HCT116 (cell line): ENCODE measurements around the gene CNST. TPM values are rescaled to one million over a fixed set of nuclear protein-coding genes. Genes with fewer than 3 reads are reported as not detected.

ENCODE experiments used
- ATAC-seq: fragments of 200-7000 bp; cut with Tn5 transposase; 2 replicates; pipeline ENCODE4 v1.9.1; 2020; ENCODE audit warnings: mild to moderate bottlenecking, moderate library complexity
- BruUV-seq: library from RNA; stranded (reverse); fragments of 400-500 nt; replicated peaks from 2 replicates; lab custom pipeline; 2021; lab: Mats Ljungman, UMichigan
- CTCF ChIA-PET: fragments of 300-600 bp; sonication (Branson Sonifier 250); formaldehyde crosslinking; loops from one replicate; lab custom pipeline; 2021; ENCODE audit warnings: antibody characterized with exemption; lab: Charles Lee
- POLR2A ChIA-PET: fragments of 300-600, 350-600 bp; sonication (Branson Sonifier 250); formaldehyde crosslinking; loops from one replicate; lab custom pipeline; 2021; ENCODE audit warnings: antibody characterized with exemption; lab: Charles Lee
- RAD21 ChIA-PET, 2 experiments: fragments of 300-600 bp; sonication (Branson Sonifier 250); formaldehyde crosslinking; loops; one replicate each; lab custom pipeline; 2023; ENCODE audit warnings: low total read pairs in 2 of 2; ENCODE audit not compliant: uncharacterized antibody in 2 of 2, unreplicated experiment in 2 of 2, low non-redundant PET in 1 of 2; lab: Charles Lee
- DNase-seq: peaks from one replicate; pipeline ENCODE4 v3.0.0-alpha.2; 2010; ENCODE audit warnings: low read depth, low spot score
- H2AFZ ChIP-seq: fragments of 200-600 bp; shearing (Covaris generic), sonication (generic); 2 replicates; pipeline ENCODE4 v1.6.1; 2017; ENCODE audit warnings: low read depth, mixed run types, mixed read lengths, antibody characterized with exemption, low read length; ENCODE audit not compliant: poor library complexity, severe bottlenecking
- H3K27ac ChIP-seq: 2 replicates; pipeline ENCODE4 v1.5.1; 2012; ENCODE audit warnings: low read depth, low read length
- H3K27me3 ChIP-seq: fragments of 200-600 bp; sonication (generic); 2 replicates; pipeline ENCODE4 v1.6.1; 2016; ENCODE audit warnings: mixed run types, low read length, mixed read lengths; ENCODE audit not compliant: insufficient read depth
- H3K36me3 ChIP-seq, 2 experiments: fragments of 200-500 bp in 1 of 2; fragments of 200-600 bp in 1 of 2; sonication (Bioruptor generic) in 1 of 2; sonication (generic) in 1 of 2; 2 replicates each; pipeline versions ENCODE4 v1.5.1 to v1.6.1; 2014 to 2016; ENCODE audit warnings: low read length in 2 of 2, inconsistent platforms in 1 of 2, mixed read lengths in 1 of 2, mixed run types in 1 of 2; ENCODE audit not compliant: insufficient read depth in 2 of 2, control insufficient read depth in 1 of 2
- H3K4me1 ChIP-seq, 2 experiments: fragments of 200-600 bp in 1 of 2; sonication (generic) in 1 of 2; 2 replicates each; pipeline versions ENCODE4 v1.5.1 to v1.6.1; 2012 to 2017; ENCODE audit warnings: low read length in 2 of 2, inconsistent platforms in 1 of 2, mild to moderate bottlenecking in 1 of 2, mixed read lengths in 1 of 2, mixed run types in 1 of 2, moderate library complexity in 1 of 2; ENCODE audit not compliant: insufficient read depth in 2 of 2, control insufficient read depth in 1 of 2
- H3K4me2 ChIP-seq: fragments of 200-600 bp; sonication (generic); 2 replicates; pipeline ENCODE4 v1.6.1; 2017; ENCODE audit warnings: mixed run types, low read length, mixed read lengths
- H3K4me3 ChIP-seq, 2 experiments: fragments of 200-600 bp in 1 of 2; sonication (generic) in 1 of 2; replicated peaks in 1 of 2; 2 replicates each; pipeline ENCODE4 v1.5.1; 2011 to 2016; ENCODE audit warnings: low read length in 2 of 2, control low read depth in 1 of 2, low read depth in 1 of 2, mild to moderate bottlenecking in 1 of 2, mixed read lengths in 1 of 2, mixed run types in 1 of 2
- H3K79me2 ChIP-seq: fragments of 200-600 bp; sonication (generic); 2 replicates; pipeline ENCODE4 v1.6.1; 2017; ENCODE audit warnings: mild to moderate bottlenecking, mixed run types, low read length, moderate library complexity, mixed read lengths; ENCODE audit not compliant: insufficient read depth
- H3K9ac ChIP-seq: fragments of 200-600 bp; sonication (generic); 2 replicates; pipeline ENCODE4 v1.6.1; 2016; ENCODE audit warnings: low read length, mixed read lengths
- H3K9me2 ChIP-seq: fragments of 200-600 bp; sonication (generic), shearing (Covaris generic); 2 replicates; pipeline ENCODE4 v1.6.1; 2017; ENCODE audit warnings: mixed run types, mild to moderate bottlenecking, moderate library complexity; ENCODE audit not compliant: insufficient read depth
- H3K9me3 ChIP-seq, 2 experiments: fragments of 200-500 bp in 1 of 2; fragments of 200-600 bp in 1 of 2; sonication (Bioruptor generic) in 1 of 2; sonication (generic) in 1 of 2; 2 replicates each; pipeline ENCODE4 v1.6.1; 2014 to 2017; ENCODE audit warnings: low read length in 2 of 2, mixed read lengths in 2 of 2, inconsistent platforms in 1 of 2, low read depth in 1 of 2, mild to moderate bottlenecking in 1 of 2, mixed run types in 1 of 2, moderate library complexity in 1 of 2; ENCODE audit not compliant: control insufficient read depth in 1 of 2, insufficient read depth in 1 of 2
- H4K20me1 ChIP-seq: fragments of 200-600 bp; sonication (generic), shearing (Covaris generic); 2 replicates; pipeline ENCODE4 v1.6.1; 2017; ENCODE audit warnings: mixed run types, mild to moderate bottlenecking, moderate library complexity; ENCODE audit not compliant: insufficient read depth
- EGR1 ChIP-seq: IDR thresholded peaks from 2 replicates; pipeline ENCODE4 v1.6.1; 2012; ENCODE audit warnings: low read depth
- ELF1 ChIP-seq: IDR thresholded peaks from 2 replicates; pipeline ENCODE4 v1.6.1; 2012; ENCODE audit warnings: low read depth, borderline replicate concordance
- EZH2 ChIP-seq: fragments of 200-600 bp; sonication (generic); IDR thresholded peaks from 2 replicates; pipeline ENCODE4 v1.6.1; 2017; ENCODE audit warnings: antibody characterized with exemption, mixed run types
- FOSL1 ChIP-seq: IDR thresholded peaks from 2 replicates; pipeline ENCODE4 v1.6.1; 2012; ENCODE audit warnings: low read depth
- JUND ChIP-seq: IDR thresholded peaks from 2 replicates; pipeline ENCODE4 v1.6.1; 2012
- POLR2A ChIP-seq: IDR thresholded peaks from 2 replicates; pipeline ENCODE4 v1.7.0; 2011; ENCODE audit warnings: borderline replicate concordance; ENCODE audit not compliant: insufficient read depth, insufficient read length; ENCODE audit errors: extremely low read depth
- POLR2AphosphoS5 ChIP-seq: IDR thresholded peaks from 2 replicates; pipeline ENCODE4 v1.6.1; 2011; ENCODE audit warnings: mild to moderate bottlenecking, low read depth, low read length, moderate library complexity
- SIN3A ChIP-seq: IDR thresholded peaks from 2 replicates; pipeline ENCODE4 v1.6.1; 2012; ENCODE audit warnings: low read depth
- SP1 ChIP-seq: IDR thresholded peaks from 2 replicates; pipeline ENCODE4 v1.6.1; 2012; ENCODE audit warnings: low read depth
- SRF ChIP-seq: IDR thresholded peaks from 2 replicates; pipeline ENCODE4 v1.6.1; 2012; ENCODE audit warnings: low read depth
- TCF7L2 ChIP-seq: IDR thresholded peaks from 2 replicates; pipeline ENCODE4 v1.7.0; 2011; ENCODE audit warnings: borderline replicate concordance, inconsistent platforms; ENCODE audit not compliant: insufficient read depth, insufficient read length; ENCODE audit errors: extremely low read depth
- ZFX ChIP-seq: fragments of 450-650 bp; IDR thresholded peaks from 2 replicates; pipeline ENCODE4 v1.6.1; 2017
- ZNF274 ChIP-seq: fragments of 200-500 bp; sonication (Bioruptor generic); IDR thresholded peaks from 2 replicates; pipeline ENCODE4 v1.6.1; 2014; ENCODE audit warnings: mild to moderate bottlenecking, low read depth, low read length, inconsistent platforms
- intact Hi-C: fragments of 100-400 bp; cut with micrococcal nuclease; formaldehyde crosslinking; loops from 2 replicates; pipeline ENCODE4 v1.10.0; 2022
- total RNA-seq: library from RNA; stranded (reverse); gene quantifications from one replicate; pipeline ENCODE4 v1.2.1, GENCODE V29; 2021; ENCODE audit not compliant: unreplicated experiment
- TF ChIP-seq, protein P1 (sequence below): IDR thresholded peaks from 2 replicates; pipeline ENCODE4 v1.6.1; 2012; ENCODE audit warnings: low read depth
- TF ChIP-seq, protein P2 (sequence below): IDR thresholded peaks from 2 replicates; pipeline ENCODE4 v1.6.1; 2011; ENCODE audit warnings: mild to moderate bottlenecking, low read length, moderate library complexity; ENCODE audit not compliant: insufficient replicate concordance; ENCODE audit errors: extremely low read depth
- TF ChIP-seq, protein P3 (sequence below): IDR thresholded peaks from 2 replicates; pipeline ENCODE4 v1.6.1; 2012

CNST gene
- total RNA-seq, 1 experiment from 2014 or later = 13.5 TPM

DNA sequence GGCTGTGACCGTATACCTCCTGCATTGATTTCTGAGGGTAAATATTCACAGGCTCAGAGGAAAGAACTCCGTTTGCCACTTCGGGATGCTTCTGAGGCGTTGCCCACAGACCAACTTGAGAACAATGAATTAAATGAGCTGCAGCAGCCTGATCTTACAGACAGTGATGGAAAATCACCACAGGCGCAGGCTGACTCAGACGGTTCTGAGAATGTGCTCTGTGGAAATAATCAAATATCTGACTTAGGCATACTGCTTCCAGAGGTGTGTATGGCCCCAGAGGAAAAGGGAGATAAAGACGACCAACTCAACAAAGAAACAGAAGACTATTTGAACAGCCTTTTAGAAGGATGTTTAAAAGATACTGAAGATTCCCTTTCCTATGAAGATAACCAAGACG is 81.3 kb downstream of the CNST start:
- H3K9me3 ChIP-seq = no peaks in the 10 kb centered on the region
- H3K4me3 ChIP-seq = no peak overlapping the region
- no peak overlapping the region for H2AFZ ChIP-seq
- H3K27me3 ChIP-seq = no peaks in the 10 kb centered on the region
- H3K79me2 ChIP-seq = no peaks in the 10 kb centered on the region
- H3K36me3 ChIP-seq = peaks cover 3 to 8% of the 10 kb centered on the region in 2 experiments; a peak in 2 of 4 replicates
- RAD21 ChIA-PET = no interaction called here
- no peak overlapping the region for H3K27ac ChIP-seq
- H4K20me1 ChIP-seq = no peaks in the 10 kb centered on the region
- CTCF ChIA-PET = no interaction called here
- no peak overlapping the region for H3K9ac ChIP-seq
- H3K4me1 ChIP-seq = no peaks in the 10 kb centered on the region
- POLR2A ChIA-PET = no interaction called here
- no peak for DNase-seq
- BruUV-seq = no TSS peak
- intact Hi-C loops = no loop called here
- H3K9me2 ChIP-seq = no peaks in the 10 kb centered on the region
- TF ChIP-seq POLR2A = no peak
- no peak for ATAC-seq
- no peak overlapping the region for H3K4me2 ChIP-seq

DNA sequence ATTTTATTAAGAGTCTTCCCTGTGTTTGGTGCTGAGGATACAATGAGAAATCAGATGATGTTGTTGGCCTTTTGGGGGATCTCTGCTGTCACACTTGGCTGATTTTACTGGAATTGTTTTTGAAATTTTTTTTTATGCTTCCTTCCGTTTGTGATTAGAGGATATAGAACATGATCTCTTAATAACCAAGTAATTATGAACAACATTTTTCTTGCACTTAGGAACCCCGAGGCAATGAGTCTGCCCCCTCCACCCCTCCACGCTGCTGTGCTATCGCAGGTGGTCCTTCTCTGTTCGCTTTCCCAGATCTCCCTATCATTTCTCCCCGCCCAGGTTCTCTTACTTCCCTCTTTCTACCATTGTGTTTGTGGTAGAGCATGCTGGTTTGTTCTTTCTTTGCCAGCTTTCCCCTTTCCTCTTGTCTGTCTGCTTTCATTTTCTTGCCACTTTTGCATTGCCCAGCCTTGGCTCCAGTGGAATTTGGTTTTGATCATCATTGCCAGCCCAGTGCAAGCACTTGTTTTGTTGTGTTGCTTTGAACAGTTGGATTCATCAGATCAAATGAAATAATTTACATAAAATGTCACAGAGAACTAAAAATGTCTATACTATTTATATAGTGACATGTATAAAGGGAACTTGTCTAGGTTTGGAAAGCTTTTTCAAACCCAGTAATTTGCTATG is 84.9 kb downstream of the CNST start:
- H3K9me2 ChIP-seq = no peaks in the 10 kb centered on the region
- no peaks in the 10 kb centered on the region for H4K20me1 ChIP-seq
- H3K36me3 ChIP-seq = peaks cover 3 to 8% of the 10 kb centered on the region in 2 experiments; a peak in 2 of 4 replicates
- intact Hi-C loops = no loop called here
- ATAC-seq (no peak), DNase-seq (no peak)
- no peaks in the 10 kb centered on the region for H3K27me3 ChIP-seq
- no peak overlapping the region for H2AFZ ChIP-seq
- H3K27ac ChIP-seq = no peak overlapping the region
- ChIA-PET POLR2A (no interaction called here), RAD21 (no interaction called here), CTCF (no interaction called here)
- no peak overlapping the region for H3K4me2 ChIP-seq
- H3K9ac ChIP-seq = no peak overlapping the region
- no peak overlapping the region for H3K4me3 ChIP-seq
- H3K4me1 ChIP-seq = no peaks in the 10 kb centered on the region
- H3K9me3 ChIP-seq = no peaks in the 10 kb centered on the region
- H3K79me2 ChIP-seq = no peaks in the 10 kb centered on the region
- no TSS peak for BruUV-seq
- TF ChIP-seq POLR2AphosphoS5 (no peak), TCF7L2 (no peak), EZH2 (no peak), ELF1 (no peak), FOSL1 (no peak), SIN3A (no peak), SRF (no peak), POLR2A (no peak), ZFX (no peak), SP1 (no peak), EGR1 (no peak), JUND (no peak), ZNF274 (no peak)
- TF ChIP-seq, protein P1, sequence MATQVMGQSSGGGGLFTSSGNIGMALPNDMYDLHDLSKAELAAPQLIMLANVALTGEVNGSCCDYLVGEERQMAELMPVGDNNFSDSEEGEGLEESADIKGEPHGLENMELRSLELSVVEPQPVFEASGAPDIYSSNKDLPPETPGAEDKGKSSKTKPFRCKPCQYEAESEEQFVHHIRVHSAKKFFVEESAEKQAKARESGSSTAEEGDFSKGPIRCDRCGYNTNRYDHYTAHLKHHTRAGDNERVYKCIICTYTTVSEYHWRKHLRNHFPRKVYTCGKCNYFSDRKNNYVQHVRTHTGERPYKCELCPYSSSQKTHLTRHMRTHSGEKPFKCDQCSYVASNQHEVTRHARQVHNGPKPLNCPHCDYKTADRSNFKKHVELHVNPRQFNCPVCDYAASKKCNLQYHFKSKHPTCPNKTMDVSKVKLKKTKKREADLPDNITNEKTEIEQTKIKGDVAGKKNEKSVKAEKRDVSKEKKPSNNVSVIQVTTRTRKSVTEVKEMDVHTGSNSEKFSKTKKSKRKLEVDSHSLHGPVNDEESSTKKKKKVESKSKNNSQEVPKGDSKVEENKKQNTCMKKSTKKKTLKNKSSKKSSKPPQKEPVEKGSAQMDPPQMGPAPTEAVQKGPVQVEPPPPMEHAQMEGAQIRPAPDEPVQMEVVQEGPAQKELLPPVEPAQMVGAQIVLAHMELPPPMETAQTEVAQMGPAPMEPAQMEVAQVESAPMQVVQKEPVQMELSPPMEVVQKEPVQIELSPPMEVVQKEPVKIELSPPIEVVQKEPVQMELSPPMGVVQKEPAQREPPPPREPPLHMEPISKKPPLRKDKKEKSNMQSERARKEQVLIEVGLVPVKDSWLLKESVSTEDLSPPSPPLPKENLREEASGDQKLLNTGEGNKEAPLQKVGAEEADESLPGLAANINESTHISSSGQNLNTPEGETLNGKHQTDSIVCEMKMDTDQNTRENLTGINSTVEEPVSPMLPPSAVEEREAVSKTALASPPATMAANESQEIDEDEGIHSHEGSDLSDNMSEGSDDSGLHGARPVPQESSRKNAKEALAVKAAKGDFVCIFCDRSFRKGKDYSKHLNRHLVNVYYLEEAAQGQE = no peak
- TF ChIP-seq, protein P2, sequence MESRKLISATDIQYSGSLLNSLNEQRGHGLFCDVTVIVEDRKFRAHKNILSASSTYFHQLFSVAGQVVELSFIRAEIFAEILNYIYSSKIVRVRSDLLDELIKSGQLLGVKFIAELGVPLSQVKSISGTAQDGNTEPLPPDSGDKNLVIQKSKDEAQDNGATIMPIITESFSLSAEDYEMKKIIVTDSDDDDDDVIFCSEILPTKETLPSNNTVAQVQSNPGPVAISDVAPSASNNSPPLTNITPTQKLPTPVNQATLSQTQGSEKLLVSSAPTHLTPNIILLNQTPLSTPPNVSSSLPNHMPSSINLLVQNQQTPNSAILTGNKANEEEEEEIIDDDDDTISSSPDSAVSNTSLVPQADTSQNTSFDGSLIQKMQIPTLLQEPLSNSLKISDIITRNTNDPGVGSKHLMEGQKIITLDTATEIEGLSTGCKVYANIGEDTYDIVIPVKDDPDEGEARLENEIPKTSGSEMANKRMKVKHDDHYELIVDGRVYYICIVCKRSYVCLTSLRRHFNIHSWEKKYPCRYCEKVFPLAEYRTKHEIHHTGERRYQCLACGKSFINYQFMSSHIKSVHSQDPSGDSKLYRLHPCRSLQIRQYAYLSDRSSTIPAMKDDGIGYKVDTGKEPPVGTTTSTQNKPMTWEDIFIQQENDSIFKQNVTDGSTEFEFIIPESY = no peak
- TF ChIP-seq, protein P3, sequence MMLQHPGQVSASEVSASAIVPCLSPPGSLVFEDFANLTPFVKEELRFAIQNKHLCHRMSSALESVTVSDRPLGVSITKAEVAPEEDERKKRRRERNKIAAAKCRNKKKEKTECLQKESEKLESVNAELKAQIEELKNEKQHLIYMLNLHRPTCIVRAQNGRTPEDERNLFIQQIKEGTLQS = no peak
